Fibroblast of the conjunctiva (primary cell): ENCODE data around the gene LIX1L.

Experiments
- DNase-seq: peaks from one replicate; pipeline ENCODE4 v3.0.0-alpha.2; 2010; ENCODE audit warnings: low read depth

Gene LIX1L

DNA sequence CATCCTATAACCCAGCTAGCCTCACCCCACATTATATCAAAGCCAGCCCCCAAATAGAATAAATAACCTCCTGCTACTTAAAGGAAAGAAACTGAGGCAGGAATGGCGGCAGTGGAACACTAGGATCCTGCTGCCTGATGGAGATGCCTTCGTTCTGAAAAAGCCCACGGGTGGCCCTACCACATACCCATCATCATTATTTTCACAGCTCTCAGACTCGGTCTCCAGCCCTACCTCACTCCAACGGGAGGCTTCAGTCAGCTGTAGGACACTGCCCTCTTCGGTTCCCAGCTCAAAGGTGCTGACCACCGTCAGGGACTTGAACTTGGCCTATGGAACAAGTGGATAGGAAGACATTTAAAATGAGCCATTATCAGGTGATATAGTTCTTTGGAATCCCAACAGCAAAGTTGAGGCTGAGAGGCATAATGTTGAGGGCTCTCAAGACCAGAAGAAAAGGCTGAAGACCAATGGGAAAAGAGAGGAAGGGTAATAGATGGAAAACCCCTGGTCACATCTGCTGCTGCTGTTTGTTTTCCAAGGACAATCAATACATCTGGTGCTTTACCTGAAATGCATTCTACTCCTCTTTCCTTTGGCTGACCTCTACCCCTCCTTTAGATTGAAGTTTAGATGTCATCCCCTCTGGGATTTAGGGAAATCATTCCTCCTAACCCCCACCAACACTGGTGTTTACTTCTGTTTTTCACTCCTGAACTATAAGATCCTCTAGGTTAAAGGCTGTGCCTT is 64.3 kb downstream of the LIX1L start:
- DNase-seq, result no peak

DNA sequence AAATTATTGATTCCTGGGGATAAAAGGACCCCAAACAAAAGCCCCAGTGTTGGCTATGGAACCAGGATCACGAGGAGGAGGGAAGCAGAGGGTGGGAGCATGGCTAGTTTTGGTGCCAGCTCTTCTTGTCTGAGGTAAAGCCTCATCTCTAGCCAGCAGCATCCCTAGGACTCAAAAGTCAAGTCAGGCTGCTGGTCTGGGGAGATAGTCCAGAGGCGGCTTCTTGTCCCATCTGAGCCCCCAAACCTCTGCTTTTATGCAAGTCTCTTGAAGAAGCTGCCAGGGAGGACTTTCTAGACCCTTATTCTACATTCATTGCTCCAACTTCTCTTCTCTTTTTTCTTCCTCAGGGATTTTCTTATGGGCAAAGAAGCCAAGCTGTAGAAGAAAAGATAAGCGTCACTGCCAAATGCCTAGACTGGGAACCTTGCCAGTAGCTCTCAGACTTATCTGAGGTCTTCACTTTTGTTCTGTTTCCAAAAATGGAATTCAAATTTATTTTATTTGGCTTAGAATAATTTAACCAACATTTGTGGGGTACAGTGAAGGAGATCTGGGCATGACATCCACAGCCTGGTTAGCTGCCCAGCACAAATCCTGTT is 65.2 kb downstream of the LIX1L start:
- DNase-seq, result no peak

DNA sequence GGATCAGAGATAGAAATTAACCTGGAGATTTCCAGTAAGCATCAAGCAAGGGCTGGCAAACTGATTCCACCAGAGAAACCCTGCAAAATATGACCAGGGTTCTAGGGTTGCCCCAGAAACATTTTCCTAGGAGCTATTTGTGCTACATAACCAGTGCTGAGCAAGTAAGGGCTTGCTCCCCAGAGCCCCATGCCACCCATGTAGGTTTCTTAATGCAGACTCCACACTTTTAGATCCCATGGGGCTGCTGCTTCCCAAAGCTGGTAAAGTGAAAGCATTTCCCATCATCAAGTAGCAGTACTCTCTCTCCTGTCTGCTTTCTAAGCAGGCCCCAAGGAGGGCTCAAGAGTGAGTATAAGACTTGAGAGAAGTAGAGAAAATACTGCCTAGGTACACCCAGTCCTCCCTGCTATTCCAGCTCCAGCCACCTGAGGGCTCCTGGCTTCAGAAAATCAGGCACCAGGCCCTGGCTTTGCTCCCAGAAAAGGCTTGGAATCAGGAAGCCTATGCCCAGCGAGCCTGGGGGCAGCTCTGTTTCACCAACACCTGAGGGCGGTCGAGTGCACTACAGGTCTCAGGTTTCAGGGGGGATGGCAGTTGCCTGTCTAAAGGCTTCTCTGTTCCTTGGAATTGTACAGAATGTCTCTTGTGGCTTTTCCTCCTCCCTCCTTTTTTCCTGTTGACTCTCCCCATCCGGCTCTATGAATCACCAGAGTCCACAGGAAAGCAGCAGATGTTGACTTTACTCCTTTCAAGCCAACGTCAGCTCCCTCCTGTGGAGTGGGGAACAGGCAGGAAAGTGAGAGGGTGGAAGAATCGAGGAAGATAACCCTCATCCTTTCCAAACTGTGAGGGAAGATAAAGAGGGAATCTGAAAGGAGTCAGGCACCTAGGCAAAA is 66.0 kb downstream of the LIX1L start:
- DNase-seq, result peak; percentile 97

DNA sequence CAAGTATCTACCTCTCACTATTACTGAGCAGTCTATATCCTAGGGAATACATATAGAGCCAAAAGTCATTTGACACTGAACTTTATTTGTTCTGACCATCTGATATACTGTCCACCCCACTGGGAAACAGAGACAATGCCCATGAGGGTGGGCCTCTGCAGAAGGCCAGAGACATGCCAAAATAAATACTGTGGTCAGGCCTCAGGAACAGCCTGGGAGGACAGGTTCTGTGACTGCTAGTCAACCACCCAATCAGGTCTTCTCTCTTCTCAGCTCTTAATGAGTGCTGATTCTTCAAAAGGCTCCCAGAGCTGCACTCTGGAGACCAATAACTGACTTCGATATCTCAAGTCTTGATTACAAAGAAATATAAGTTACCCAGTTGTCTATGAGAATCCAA is 66.7 kb downstream of the LIX1L start:
- DNase-seq, result no peak

DNA sequence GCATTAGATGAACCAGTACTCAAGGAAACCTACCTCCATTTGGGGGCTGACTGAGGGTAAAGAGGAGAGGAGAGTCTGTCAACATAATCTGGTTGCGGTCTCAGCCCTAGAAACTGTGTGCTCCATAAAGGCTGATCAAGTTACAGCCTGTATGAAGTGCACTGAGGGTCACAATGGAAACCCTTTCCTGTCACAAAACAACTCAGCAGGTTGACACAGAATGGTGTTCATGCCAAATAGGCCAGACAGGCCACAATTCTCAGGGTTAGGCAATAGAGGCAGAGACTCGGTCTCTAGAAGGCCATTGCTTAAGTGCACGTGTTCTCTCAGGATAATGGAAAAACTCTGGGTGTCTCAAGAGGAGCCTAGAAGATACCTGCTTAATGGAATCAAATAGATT is 68.1 kb downstream of the LIX1L start:
- no peak for DNase-seq

DNA sequence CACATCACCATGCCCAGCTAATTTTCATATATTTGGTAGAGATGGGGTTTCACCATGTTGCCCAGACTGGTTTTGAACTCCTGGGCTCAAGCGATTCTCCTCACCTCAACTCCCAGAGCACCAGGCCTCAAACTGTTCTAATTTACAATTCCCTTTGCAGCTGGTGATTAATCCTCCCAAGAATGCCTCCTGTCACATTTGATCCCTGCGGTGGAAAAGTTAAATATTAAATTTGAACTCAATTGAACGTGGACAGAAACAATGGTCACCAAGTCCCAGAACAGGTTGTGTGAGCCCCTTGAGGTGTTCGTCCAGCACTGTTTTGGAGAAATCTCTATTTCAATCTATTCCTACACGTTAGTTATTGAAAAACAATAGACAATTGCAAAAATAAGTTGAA is 70.2 kb downstream of the LIX1L start:
- no peak for DNase-seq

DNA sequence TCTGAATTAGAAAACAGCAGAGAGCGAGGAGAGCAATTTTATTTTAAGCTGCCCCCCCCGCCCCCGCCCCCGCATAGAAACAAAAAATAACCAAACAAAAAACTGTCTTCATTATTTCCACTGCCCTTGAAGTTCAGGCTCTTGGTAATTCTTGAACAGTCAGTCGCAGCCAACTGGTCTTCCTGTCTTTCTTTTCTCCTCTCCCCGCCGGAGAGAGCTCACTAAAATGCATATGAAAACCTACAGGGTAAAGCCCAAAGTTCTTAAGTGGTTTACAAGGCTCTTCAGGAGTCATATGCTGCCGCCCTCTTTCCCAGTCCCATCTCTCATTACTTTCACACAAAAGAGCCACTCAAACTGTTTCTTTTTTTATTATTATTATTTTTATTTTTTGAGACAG is 71.0 kb downstream of the LIX1L start:
- DNase-seq, result no peak

DNA sequence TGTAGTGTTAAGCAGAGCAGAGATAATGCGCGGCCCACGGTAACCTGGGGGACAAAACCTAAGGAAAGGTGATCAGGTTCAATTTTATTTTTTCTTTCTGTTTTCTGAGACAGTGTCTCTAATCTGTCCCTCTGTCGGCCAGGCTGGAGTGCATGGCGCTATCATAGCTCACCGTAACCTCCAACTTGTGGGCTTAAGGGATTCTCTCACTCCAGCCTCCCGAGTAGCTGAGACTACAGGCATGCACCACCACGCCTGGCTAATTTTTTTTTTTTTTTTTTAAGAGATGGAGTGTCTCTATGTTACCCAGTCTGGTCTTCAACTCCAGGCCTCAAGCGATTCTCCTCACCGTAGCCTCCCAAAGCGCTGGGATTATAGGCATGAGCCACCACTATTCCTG is 71.4 kb downstream of the LIX1L start:
- DNase-seq, result no peak

DNA sequence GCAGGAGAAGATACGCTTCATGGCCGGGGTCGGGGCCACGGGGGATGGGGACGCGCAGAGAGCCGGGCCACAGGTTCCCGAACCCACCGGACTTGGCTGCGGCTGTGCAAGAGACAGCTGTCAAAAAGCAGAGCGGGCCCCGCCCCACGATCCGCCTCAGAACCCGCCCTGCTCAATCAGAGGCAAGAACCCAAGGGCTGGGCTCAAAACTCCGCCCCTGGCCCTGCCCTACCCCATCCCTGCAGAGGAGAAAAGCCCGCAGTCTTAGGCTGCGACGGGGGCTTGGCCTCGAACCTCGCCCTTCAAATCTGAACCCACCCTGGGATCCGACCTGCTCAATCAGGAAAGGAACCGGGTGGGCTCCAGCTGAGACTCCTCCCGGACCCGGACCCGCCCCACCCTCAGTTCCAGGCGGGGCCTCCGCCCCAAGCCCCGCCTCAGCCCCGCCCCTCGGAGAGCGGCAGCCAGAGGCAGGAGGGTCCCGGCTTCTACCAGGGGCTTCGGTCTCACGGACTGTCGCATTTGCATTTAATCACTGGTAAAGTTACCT is 72.0 kb downstream of the LIX1L start, which contains the start of gene ANKRD35:
TSS of gene ANKRD35 (minus strand) at position 129 of the 550 bp plus-strand sequence. CDS start at position 21, 108 bp downstream.
- no peak for DNase-seq

DNA sequence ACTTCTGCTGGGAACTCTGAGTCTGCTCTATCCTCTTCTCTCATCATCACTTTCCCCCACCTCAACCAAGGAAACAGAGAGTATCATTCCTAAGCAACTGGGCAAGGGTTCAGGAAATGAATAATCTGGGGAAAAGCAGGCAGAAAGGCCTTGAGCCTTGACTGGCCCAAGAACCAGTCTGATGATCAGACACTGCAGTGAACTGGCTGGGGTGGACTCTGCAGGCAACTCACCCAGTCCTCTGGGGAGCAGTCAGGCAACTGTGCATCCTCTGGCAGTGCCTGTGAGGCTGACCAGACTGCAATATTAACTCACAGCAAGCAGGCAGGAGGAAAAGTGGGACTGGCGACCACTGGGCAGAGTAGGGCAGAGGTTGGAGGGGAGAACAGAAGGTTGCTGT is 73.1 kb downstream of the LIX1L start:
- DNase-seq, result peak; percentile 26
